GM23338 (cell line): Measurements from ENCODE around the gene ZSWIM9.

Experiments used
- CREB1 ChIP-seq: fragments of 250-450 bp; sonication (Bioruptor Pico); IDR thresholded peaks from 2 replicates; pipeline ENCODE4 v1.5.0; 2020; ENCODE audit warnings: low read depth, mild to moderate bottlenecking, moderate library complexity
- CTCF ChIP-seq, 2 experiments: fragments of 200-600 bp in 1 of 2; sonication (generic) in 1 of 2; conservative IDR thresholded peaks; 2 replicates each; pipeline versions ENCODE4 v1.5.1 to v1.6.1; 2016 to 2017; ENCODE audit warnings: antibody characterized with exemption in 2 of 2, low read depth in 2 of 2, mild to moderate bottlenecking in 2 of 2, moderate library complexity in 1 of 2
- ETS1 ChIP-seq: IDR thresholded peaks from 2 replicates; pipeline ENCODE4 v1.6.1; 2016; ENCODE audit warnings: antibody characterized with exemption
- EZH2 ChIP-seq: fragments of 200-600 bp; sonication (generic); IDR thresholded peaks from one replicate; pipeline ENCODE4 v1.8.0; 2017; ENCODE audit warnings: antibody characterized with exemption, mild to moderate bottlenecking, low read depth; ENCODE audit not compliant: unreplicated experiment
- EZH2phosphoT487 ChIP-seq: fragments of 200-600 bp; sonication (generic); IDR thresholded peaks from one replicate; pipeline ENCODE4 v1.8.1; 2018; ENCODE audit warnings: antibody characterized with exemption; ENCODE audit not compliant: unreplicated experiment
- JUNB ChIP-seq: IDR thresholded peaks from one replicate; pipeline ENCODE4 v1.6.1; 2016; ENCODE audit warnings: antibody characterized with exemption; ENCODE audit not compliant: unreplicated experiment
- NANOG ChIP-seq: IDR thresholded peaks from 2 replicates; pipeline ENCODE4 v1.6.1; 2016; ENCODE audit warnings: antibody characterized with exemption, borderline replicate concordance
- POLR2AphosphoS5 ChIP-seq: IDR thresholded peaks from 2 replicates; pipeline ENCODE4 v1.6.1; 2016; ENCODE audit warnings: antibody characterized with exemption, low read depth
- REST ChIP-seq: IDR thresholded peaks from one replicate; pipeline ENCODE4 v1.6.1; 2018; ENCODE audit warnings: antibody characterized with exemption; ENCODE audit not compliant: unreplicated experiment
- STAT1 ChIP-seq: IDR thresholded peaks from one replicate; pipeline ENCODE4 v1.6.1; 2016; ENCODE audit warnings: antibody characterized with exemption; ENCODE audit not compliant: unreplicated experiment
- ZNF114 ChIP-seq: fragments of 250-450 bp; sonication (Bioruptor Pico); IDR thresholded peaks from 2 replicates; pipeline ENCODE4 v1.5.0; 2020; ENCODE audit warnings: mild to moderate bottlenecking, moderate library complexity
- ZNF331 ChIP-seq: fragments of 250-450 bp; sonication (Bioruptor Pico); IDR thresholded peaks from 2 replicates; pipeline ENCODE4 v1.5.0; 2020; ENCODE audit warnings: low read depth, mild to moderate bottlenecking, moderate library complexity
- ZNF462 ChIP-seq: fragments of 250-450 bp; sonication (Bioruptor Pico); IDR thresholded peaks from 2 replicates; pipeline ENCODE4 v1.5.0; 2020; ENCODE audit warnings: mild to moderate bottlenecking, moderate library complexity

GRCh38 chr19:48133094-48133493, 37.4 kb upstream of the ZSWIM9 start:
- no peak for TF ChIP-seq EZH2phosphoT487
- TF ChIP-seq CTCF (conservative IDR thresholded peaks at IDR 0.05; ENCODE audit: low read depth in 2 of 2), result no peak
- no peak for TF ChIP-seq EZH2
- TF ChIP-seq ZNF331 (CRISPR knock-in tag), result no peak
- no peak for TF ChIP-seq REST
- no peak for TF ChIP-seq CREB1
- TF ChIP-seq STAT1, result no peak
- no peak for TF ChIP-seq POLR2AphosphoS5
- no peak for TF ChIP-seq JUNB
- no peak for TF ChIP-seq ETS1
- no peak for TF ChIP-seq ZNF114 (CRISPR knock-in tag)
- TF ChIP-seq NANOG, result no peak
- no peak for TF ChIP-seq ZNF462 (CRISPR knock-in tag)
